Breast epithelium (tissue), 3 donors: Measurements from ENCODE around the gene FGD2.

ENCODE experiments used
- POLR2AphosphoS5 ChIP-seq, 3 donors: sonication (generic); formaldehyde crosslinking; IDR thresholded peaks; one replicate each; pipeline ENCODE4 v1.6.1; 2017; ENCODE audit warnings: antibody characterized with exemption in 3 of 3
- TF ChIP-seq, protein P1 (sequence below), 3 donors: fragments of 450-650 bp; IDR thresholded peaks; one replicate each; pipeline ENCODE4 v1.5.1; 2016 to 2017; ENCODE audit warnings: antibody characterized with exemption in 3 of 3, mild to moderate bottlenecking in 3 of 3, moderate library complexity in 3 of 3

GRCh38 chr6:37007340-37008043 lies 2.0 kb downstream of the FGD2 start:
- TF ChIP-seq, protein P1, sequence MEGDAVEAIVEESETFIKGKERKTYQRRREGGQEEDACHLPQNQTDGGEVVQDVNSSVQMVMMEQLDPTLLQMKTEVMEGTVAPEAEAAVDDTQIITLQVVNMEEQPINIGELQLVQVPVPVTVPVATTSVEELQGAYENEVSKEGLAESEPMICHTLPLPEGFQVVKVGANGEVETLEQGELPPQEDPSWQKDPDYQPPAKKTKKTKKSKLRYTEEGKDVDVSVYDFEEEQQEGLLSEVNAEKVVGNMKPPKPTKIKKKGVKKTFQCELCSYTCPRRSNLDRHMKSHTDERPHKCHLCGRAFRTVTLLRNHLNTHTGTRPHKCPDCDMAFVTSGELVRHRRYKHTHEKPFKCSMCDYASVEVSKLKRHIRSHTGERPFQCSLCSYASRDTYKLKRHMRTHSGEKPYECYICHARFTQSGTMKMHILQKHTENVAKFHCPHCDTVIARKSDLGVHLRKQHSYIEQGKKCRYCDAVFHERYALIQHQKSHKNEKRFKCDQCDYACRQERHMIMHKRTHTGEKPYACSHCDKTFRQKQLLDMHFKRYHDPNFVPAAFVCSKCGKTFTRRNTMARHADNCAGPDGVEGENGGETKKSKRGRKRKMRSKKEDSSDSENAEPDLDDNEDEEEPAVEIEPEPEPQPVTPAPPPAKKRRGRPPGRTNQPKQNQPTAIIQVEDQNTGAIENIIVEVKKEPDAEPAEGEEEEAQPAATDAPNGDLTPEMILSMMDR (IDR thresholded peaks at IDR 0.05): no peak
- no peak for TF ChIP-seq POLR2AphosphoS5 (IDR thresholded peaks at IDR 0.05)
